Peyer's patch (tissue), 4 donors: ENCODE results near the gene POLE4.

Source experiments
- POLR2A ChIP-seq, 2 donors: fragments of 450-650 bp; IDR thresholded peaks; one replicate each; pipeline ENCODE4 v1.5.1; 2017; ENCODE audit warnings: antibody characterized with exemption in 2 of 2, mild to moderate bottlenecking in 2 of 2, moderate library complexity in 2 of 2
- TF ChIP-seq, protein P1 (sequence below), 6 experiments: fragments of 450-650 bp in 4 of 6; fragments of 200-600 bp in 2 of 6; sonication (generic) in 1 of 6; IDR thresholded peaks; one replicate each; pipeline ENCODE4 v1.5.1; 2017 to 2019; ENCODE audit warnings: antibody characterized with exemption in 6 of 6, mild to moderate bottlenecking in 3 of 6, moderate library complexity in 1 of 6

DNA sequence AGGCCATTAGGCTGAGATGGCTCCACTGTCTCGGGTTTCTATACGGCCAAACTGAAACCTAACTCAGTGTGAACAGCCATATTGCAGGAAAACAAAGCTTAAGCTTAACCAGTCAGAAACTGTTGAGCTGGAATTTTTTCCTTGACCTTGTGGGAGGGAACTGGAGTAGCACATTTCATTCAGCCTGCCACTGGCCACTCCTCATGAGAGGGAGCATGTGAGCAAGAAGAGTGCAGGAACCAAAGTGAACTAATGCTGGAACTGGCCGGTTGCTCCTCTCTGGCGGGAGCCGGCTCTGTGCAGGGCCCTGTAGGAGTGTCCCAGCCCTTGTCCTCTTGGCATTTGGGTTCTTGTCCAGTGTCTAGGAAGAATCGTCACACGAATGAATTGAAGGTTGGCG lies 5.9 kb upstream of the POLE4 start:
- no peak for TF ChIP-seq POLR2A (IDR thresholded peaks at IDR 0.05)
- TF ChIP-seq, protein P1, sequence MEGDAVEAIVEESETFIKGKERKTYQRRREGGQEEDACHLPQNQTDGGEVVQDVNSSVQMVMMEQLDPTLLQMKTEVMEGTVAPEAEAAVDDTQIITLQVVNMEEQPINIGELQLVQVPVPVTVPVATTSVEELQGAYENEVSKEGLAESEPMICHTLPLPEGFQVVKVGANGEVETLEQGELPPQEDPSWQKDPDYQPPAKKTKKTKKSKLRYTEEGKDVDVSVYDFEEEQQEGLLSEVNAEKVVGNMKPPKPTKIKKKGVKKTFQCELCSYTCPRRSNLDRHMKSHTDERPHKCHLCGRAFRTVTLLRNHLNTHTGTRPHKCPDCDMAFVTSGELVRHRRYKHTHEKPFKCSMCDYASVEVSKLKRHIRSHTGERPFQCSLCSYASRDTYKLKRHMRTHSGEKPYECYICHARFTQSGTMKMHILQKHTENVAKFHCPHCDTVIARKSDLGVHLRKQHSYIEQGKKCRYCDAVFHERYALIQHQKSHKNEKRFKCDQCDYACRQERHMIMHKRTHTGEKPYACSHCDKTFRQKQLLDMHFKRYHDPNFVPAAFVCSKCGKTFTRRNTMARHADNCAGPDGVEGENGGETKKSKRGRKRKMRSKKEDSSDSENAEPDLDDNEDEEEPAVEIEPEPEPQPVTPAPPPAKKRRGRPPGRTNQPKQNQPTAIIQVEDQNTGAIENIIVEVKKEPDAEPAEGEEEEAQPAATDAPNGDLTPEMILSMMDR (IDR thresholded peaks at IDR 0.05) = no peak
